NCI-H774 (cell line): ENCODE measurements around the gene SORBS1.

Experiments used
- DNase-seq: peaks from one replicate; lab custom pipeline; 2025; lab: John Stamatoyannopoulos, UW

Gene SORBS1

DNA sequence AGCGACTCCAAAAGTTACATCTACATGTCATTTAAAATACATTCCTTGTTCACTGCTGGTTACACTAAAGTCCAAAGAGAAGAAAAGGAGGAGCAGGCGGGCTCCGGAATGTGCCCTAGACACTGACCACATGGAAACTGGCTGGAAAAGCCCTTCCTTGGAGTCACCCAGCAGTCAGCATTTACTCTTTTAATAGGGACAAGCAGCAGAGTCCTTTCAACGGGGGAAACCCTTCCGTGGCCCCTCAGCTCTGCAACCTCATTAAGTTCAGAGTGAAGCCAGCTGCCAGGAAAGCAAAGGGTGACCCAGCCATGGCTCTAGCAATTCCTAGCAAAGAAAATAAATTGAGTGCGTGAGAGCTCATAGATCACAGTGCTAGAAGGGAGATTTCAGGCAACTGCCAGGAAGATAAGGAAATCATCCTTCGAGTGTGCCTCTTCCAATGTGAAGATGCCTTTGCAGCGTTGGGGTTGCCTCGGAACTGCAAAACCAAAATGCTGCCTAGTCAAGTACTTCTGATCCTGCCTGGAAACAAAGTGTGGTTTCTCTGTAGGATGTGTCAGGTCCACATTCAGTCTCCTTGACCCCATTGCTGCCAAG is 101.6 kb downstream of the SORBS1 start:
- DNase-seq, result no peak

DNA sequence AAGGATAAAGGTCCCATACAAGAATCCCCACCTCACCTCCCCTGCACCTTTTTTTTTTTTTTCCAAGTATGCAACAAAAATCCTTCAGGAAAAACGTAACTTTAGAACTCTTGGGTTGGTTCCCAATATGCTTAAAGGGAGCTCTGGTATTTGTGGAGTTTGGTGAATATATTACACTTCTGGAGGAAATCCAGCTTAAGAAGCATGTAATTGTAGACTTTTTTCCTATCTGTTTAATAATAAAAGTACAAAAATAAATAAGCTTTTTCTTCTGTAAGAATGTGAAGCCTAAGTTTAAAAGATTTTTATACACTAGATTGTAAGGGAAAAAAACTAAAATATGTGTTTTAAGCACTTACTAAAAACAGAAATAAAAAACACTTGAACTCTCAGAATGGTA is 102.3 kb downstream of the SORBS1 start:
- DNase-seq, result no peak

DNA sequence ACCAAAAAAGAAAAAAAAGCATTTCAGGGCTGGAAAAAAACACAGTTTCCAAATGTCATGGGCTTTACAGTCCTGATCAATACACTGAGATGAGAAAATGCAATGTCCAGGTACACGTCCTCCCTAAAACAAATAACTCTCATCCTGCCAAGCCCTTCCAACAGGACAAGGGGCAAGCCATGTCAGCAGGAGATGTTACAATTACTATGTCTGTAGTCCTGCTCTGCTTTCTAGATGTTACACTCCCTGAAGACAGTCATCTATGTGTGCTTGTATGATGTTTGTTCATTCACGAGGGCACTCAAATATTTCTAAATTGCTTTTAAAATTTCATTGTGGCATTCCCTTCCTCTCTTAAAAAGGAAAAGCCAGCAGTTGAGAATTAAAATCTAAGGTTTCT is 103.2 kb downstream of the SORBS1 start:
- no peak for DNase-seq

DNA sequence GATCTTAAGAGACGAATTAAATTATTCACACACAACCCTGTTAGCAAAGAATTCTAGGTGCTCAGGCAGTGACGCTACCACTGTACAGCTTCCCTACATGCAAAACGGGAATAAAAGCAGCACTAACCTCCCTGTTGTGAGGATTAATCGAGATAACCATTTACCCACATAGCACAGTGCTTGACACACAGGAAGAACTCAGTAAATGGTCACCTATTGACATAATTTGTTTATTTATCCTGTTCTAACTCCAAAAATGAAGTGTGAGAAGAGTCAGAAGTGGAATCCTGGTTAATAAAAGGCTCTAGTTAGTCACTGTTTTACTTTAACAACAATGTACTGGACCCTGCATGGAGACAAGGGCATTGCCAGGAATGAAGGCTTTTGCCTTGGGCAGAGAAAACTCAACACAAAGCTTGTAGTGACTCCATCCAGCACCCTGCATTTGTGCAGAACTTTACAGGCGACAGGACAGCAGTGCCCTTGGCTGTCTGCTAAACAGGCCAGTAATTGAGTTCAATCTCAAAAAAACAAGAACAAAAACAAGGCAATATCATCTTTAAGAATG is 103.8 kb downstream of the SORBS1 start:
- no peak for DNase-seq

DNA sequence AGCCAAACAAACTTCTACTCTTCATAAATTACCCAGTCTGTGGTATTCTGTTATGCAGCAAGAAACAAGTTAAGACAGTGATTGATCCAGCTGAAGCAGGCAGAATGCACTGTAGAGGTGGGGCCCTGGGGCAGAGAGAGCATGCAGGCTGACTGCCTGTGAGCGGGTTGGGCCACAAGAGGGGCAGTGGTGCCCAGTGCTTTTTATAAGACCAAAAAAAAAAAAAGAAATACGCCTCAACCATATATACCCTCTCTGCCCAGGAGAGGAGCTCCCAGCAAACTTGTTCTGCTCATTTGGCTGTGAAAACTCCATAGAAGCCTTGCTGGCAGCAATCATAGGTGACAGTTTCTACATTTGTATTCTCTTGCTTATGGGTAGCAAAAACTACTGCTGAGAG is 104.7 kb downstream of the SORBS1 start:
- DNase-seq, result no peak

DNA sequence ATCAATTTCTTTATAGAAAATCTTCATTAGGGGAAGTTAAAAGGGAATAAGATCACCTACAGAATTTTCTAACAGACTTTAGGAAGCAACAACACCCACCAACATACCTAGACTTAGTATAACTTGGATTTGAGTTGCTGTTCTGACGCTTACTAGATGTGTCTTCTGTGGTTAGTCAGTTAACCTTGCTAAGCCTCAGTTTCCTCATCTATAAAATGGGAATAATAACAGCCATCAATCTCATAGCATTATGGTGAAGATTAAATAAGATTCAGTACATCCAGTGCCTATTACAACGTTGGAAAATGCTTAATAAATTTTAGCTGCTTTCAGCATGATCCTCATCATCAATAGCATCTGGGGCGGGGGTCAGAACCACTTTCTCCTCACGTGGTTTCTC is 106.2 kb downstream of the SORBS1 start:
- no peak for DNase-seq

DNA sequence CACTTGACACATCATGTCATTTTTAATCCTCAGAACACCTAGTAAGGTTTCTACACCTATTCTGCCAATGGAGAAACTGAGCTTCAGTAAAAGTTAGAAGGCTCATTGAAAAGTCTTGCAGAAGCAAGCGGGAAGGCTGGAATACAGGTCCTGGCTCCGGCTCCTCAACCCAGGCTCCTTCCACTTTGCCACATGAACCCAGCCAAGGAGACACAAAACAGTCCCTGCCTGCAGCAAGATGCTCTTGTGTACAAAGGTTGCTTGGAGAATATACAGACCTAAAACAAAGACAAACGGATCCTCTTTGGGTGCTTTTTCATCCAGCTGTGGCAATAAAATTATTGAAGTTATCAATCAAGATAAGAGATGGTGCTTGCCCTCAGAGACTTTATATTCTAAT is 106.8 kb downstream of the SORBS1 start:
- DNase-seq, result no peak

DNA sequence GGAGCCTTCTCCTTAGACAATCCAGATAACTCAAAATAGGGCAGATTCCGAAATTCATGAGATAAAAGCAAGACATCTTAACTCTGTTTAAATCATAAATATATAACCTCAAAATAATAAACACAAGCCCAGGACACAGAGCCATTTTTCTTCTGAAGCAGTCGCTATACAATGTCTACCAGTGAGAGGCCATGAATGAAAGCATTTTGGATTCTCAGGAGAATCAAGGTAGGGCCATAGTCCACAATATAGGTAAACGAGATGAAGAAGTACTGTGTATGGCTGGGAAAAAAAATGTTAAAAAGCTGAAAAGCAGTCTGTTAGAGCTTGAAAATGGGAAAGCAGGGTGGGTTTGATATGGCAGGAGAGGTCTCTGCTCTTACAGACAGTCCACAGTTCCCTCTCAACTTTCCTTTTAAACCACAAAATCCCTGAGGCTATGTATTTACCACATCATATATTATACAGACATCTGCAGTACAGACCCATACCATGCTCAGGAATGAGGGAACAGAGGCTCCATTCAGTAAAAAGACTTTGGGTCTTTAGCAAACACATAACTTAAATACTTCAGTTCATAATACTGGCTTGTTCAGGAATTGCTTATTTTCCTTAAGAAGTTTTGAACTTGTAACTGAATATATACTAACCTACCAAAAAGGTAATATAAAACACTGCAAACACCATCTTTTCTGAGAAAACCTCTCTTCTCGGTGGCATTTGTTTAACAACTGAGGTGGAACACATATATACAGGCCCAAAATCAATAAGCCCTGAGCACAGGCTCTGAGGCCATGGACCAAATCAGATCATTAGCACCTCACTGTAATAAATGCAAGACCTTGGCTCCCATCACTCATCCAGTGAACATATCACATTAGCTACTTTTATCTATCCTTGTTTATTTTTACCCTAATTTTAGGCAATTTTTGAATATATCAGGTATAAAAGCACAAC is 109.3 kb downstream of the SORBS1 start:
- DNase-seq, result no peak

DNA sequence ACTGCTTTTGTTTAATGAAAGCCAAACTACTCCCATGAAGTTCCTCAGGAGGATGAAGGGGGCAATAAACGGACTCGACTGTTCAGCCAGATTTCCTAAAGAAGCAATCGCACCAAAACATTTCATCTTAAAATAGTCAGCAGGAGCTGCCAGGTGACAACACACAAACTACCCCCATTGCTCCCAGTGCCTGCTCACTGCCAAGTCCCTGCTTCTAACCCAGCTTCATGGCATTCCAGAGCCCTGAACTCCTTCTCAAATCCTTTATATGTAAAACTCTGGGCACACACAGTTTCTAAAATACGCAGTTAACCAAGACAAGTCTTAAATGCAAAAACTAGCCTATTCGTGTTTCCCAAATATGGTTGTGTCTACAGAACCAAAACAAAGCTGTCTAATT is 110.0 kb downstream of the SORBS1 start:
- no peak for DNase-seq

DNA sequence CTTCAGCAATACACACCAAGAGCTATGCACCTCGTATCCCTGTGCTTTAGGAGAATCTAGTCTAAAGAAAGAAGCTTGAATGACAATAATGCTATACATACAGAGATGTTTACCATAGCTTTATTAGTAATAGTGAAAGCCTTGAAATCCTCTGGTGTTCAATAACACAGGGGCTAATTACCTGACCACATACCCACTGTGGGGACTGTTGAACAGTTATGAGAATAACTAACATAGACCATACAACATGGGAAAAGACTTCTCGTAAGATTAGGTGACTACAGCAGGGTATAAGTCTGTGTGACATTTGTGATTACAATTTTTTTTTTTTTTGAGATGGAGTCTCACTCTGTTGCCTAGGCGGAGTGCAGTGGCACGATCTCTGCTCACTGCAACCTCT is 111.0 kb downstream of the SORBS1 start:
- DNase-seq, result no peak

DNA sequence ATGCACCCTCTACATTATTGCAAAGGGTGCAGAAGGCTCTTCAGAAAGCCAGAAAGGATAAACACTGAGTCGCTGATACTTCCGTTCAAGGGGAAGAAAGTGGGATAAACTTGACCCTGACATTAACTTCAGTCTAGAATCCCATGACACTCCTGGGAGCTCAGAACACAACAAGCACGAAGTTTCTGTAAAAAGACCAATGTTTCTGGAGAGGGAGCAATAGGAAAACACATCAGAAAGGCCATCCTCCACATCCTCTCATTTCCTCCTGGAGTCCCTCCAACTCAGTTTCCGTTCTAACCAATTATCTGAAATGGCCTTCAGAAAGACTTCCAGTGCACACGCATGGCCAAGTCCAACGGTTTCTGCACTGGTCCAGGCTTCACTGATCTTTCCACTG is 113.5 kb downstream of the SORBS1 start:
- DNase-seq, result no peak

DNA sequence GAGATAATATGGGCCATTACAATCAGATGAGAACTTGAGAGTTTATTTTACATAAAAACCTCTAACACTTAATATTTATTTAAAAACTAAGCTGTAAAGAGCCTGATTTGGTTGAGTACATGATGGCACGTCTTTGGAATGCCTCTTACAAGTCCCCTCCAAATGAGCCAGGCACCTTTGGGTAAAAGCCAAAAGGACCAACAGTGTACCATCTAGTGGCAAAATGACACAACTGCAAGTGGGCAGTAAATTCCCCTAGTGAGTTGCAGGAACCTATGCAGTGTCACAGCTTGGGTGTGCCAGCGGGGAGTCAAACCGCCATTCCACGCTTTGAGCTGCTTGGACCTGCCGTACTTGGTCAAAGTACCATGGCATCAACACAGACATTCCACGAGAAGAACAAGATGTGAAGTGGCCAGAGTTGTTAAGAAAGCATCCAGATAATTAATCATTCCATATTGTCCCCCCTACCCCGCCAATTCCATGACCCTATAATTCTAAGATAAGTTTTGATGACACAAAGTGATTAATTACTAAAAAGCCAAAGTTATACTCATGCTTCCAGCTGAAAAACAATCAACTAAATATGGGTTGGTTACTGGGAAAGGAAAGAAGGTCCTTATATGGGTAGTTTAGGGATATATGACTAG is 115.2 kb downstream of the SORBS1 start:
- peak; percentile 23 for DNase-seq

DNA sequence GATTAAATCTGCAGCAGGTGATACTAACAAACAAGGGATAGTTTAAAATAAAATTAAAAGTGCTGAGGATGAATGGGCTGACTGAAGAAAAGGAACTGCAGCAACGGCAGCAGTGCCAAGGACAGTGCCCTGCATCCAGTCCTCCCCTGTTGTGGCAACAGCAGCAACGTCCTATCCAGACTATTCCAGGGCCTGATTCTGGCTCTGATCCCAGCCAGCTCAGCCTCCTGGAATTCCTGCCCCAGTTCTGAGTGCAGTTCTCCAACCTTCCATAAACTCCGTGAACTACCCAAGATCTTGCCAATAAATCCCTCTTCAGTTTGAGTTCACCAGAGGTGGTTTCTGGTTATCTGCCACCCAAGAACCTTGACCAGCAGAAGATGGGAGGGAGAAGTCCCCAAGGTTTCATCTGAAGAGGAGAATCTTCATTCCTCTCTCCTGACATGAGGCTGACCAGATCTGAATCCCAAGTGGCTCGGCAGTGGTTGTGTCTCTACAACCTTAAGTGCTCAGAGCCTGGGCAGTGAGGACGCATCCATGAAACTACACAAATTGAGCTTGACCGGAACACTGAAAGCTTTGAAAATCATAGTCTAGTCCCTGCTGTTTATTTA is 115.8 kb downstream of the SORBS1 start:
- DNase-seq, result no peak

DNA sequence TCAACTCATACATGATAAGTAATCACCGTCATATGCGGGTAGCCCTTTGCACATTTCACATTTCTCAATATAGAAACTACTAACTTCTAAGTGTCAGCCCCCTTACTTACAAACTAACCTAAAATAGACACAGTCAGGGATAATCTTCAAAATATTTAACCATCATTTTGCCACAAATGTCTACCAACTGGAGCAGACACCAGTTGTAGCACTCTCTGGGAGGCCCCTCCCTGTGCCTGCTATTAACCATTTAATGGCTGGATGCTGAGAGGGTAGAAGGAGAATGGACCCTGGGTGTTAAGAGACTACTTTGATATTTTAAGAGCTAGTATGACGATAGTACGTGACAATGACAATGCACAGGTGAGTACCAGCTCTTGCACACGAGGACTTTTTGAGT is 116.4 kb downstream of the SORBS1 start:
- peak; percentile 61 for DNase-seq

DNA sequence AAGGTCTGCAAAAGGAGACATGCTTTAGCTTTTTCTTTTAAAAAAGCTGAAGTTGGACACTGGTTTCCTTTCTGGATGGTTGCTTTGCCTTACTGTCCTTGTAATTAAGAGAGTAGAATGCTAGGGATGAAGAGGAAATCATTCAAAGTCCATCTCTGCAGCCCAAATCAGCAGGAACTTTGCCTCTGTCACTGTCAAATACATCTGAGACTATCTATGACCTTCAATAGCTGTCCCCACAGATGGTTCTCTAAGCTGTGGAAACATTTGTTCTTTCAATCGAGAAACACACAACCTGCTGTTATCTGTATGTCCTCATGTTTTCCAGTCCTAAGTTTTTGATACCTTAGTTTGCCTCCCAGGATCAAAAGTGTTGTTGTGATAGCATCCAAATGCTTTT is 117.5 kb downstream of the SORBS1 start:
- no peak for DNase-seq

DNA sequence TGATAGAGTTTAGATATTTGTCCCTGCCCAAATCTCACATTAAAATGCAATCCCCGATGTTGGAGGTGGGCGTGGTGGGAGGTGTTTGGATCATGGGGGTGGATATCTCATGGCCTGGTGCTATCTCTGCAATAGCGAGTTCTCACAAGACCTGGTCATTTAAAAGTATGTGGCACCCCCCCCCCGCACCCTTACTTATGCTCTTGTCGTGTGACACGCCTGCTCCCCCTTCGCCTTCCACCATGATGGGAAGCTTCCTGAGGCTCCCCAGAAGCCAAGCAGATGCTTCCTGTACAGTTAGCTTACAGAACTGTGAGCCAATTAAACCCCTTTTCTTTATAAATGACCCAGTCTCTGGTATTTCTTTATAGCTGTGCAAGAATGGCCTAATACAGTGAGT is 118.8 kb downstream of the SORBS1 start:
- no peak for DNase-seq

DNA sequence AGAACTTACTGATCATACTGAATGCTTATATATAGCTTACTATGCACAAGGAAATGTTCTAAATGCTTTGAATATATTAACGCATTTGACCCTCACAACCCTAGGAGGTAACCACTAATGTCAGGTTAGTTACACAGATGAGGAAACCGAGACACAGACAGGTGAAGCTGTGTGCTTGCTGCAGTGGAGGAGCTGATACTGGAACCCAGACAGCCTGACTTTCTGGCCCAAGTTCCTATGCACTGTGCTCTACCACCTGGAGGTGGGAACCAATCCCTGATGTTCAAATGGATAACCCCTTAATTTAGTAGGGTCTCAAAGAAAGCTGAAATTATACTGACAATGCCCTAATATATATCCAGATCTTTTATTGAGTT is 119.6 kb downstream of the SORBS1 start:
- no peak for DNase-seq

DNA sequence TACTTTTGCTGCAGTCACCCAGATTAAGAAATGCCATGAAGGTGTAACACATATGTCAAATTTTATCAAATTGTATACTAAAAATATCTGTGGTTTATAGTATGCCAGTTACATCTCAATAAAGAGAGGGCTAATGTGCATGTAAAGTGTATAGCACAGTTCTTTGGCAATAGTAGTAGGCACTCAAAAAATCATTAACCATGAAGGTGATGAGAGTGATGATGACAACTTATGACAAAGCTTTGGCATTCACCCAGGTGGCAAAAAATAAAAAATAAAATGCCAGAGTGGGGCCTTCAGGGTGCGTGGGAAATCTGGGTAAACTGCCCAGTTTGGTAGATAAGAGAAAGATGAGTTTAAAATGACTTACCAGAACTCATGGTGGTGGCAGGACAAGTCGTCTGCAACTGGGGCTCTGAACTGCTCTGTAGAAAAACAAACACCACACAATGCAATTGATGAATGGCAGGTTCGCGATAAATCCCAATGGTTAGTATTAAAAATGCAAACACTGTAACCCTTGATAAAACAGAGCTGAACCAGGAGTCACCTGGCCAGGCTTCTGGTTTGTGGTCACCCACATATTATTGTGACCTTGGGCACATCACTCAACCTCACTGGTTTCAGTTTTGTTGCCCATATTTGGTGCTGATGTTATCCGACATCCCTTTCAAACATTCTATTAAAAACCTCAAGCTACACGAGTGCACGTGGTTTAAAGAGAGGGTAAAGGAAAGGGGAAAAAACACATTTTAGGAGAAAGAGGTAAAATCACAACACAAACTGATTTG is 120.2 kb downstream of the SORBS1 start:
- DNase-seq, result no peak

DNA sequence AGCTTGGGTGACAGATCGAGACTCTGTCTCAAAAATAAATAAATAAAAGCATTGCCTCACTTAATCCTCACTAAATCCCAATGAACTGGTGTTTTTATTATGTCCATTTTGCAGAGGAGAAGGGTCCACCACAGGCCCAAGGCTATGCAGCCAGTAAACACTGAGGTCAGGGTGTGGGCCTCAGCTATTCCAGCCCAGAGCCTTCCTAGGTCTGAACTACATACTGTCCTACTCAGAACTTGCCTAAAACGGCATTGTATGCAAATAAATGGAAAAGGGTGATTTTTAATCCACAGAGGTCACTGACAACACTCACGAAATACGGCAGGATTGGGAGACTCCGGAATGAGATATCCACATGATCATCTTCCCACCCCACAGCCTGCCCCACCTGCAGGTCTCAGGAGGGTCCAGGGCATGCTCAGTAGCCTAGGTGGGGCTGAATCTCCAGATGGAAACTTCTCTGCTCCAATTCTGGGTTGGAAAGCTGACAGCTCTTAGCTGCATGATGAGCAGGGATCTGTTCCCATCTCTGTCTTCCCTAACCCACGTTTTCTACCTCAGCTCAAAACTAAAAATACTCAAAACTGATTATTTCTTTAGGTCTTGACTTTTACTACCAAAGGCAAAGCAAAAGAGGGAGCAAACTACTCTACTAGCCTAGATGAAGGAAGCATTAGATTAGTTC is 121.0 kb downstream of the SORBS1 start:
- no peak for DNase-seq

DNA sequence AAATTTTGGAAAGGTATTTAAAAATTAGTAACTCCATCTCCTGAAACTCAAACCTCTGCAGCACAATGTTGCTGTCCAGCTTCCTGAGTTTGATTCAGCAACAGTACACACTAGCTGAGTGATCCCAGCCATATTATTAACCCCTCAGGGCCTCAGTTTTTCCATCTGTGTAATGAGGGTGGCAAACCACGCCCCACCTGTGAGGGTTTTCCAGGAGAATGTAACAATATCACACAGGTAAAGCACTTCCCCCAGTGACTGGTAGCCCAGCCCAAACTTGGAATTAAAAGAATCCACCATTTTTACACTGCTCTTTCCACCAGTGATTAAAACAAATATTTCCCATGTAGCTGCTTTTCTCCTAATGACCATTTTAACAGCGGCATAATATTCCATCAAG is 122.4 kb downstream of the SORBS1 start:
- DNase-seq, result no peak

DNA sequence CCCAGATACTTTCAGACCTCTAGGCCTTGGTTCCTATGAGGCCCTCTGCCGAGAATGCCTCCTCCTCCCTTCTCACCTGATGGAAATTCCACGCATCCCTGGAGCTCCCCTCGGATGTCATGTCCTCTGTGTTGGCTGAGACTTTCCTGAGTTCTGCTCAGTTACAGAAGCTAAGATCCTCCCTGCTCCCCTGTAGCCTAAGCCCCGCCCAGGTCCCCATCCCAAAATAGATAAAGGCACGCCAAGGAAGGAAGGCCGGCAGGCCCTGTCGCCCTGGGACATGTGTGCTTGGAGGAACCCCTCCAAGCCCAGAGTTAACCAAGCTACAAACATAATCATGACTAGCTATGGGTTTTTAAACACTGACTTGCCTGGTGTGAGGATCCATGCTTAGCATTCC is 123.5 kb downstream of the SORBS1 start:
- no peak for DNase-seq
